ENCODE measurements around the gene HRH4. TPM values are rescaled to one million over a fixed set of nuclear protein-coding genes. Genes with fewer than 3 reads are reported as not detected.

HRH4 gene
- total RNA-seq, 8 experiments from 2014 or later: 0.08 to 0.28 (median 0.15) TPM; not detected in 1

DNA sequence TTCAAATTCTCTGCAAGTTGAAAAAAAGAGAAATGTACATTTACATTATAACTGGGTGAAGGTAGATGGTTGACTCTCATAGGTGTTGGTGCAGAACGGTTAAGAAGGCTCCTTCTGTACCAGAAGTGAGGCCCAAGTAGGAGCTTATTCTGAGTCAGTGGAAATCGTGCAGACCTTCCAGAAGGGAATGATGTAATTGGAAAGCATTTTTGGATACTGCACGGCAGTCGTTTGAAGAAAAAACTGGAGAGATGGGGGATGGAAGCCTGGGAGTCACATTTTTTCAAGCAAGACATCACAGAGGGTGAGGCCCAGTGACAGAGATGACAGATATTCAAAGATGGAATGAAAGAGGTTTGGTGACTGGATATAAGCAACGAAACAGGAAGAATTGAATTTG lies 39.4 kb downstream of the HRH4 start:
- Histone ChIP-seq H3K27ac (no peak overlapping the region), H3K4me3 (no peak overlapping the region), H3K4me1 (replicated peaks in 1 of 2) (peaks cover 6 to 16% of the 10 kb centered on the region in 2 donors)
- ATAC-seq (replicated peaks in 6 of 8): peak in 2 of 8 experiments; percentile 43 to 45
- in situ Hi-C loops (cut with MboI; ENCODE audit: low pct_unique_long_range_greater_than_20kb in 2 of 9, low sequenced_read_pairs in 9 of 9, unreplicated experiment in 9 of 9): no loop called here
- WGBS, 10 experiments: 0 to 100% (median 83%) methylated on average over 2 to 5 of the region's 5 CpGs; no CpG with 5 or more reads in 1 of the 10 experiments

DNA sequence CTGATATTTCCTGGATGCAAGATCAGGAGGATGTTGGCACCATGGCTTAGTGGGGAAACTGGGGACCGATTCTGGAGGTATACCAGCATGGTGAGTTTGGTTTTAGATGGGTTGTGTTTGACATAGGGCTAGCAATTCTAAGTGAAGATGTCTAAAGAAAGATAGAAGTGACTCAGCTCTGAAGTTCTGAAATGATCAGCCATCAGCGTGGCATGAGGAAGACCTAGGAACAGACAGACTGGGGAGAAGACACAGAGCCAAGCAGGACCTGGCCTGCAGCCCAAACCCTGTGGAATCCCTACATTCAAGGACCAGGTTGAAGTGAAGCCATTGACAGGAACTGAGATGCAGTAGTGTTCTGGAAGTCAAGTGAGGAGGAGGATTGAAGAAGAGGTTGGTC lies 39.8 kb downstream of the HRH4 start:
- peaks cover 6 to 16% of the 10 kb centered on the region in 2 donors for H3K4me1 ChIP-seq (replicated peaks in 1 of 2)
- in situ Hi-C loops (cut with MboI; ENCODE audit: low pct_unique_long_range_greater_than_20kb in 2 of 9, low sequenced_read_pairs in 9 of 9, unreplicated experiment in 9 of 9): no loop called here
- ATAC-seq (replicated peaks in 6 of 8): no peak
- WGBS, 10 experiments: 14 to 94% (median 60%) methylated on average over 1 to 2 of the region's 2 CpGs; no CpG with 5 or more reads in 3 of the 10 experiments
- H3K4me3 ChIP-seq: no peak overlapping the region
- no peak overlapping the region for H3K27ac ChIP-seq

GRCh38 chr18:24500766-24501165 lies 40.3 kb downstream of the HRH4 start:
- Histone ChIP-seq H3K4me1 (replicated peaks in 1 of 2) (peaks cover 6 to 21% of the 10 kb centered on the region in 2 donors), H3K27ac (no peak overlapping the region), H3K4me3 (no peak overlapping the region)
- no peak for ATAC-seq (replicated peaks in 6 of 8)
- in situ Hi-C loops (cut with MboI; ENCODE audit: low pct_unique_long_range_greater_than_20kb in 2 of 9, low sequenced_read_pairs in 9 of 9, unreplicated experiment in 9 of 9): no loop called here
- 14 to 97% (median 59%) methylated on average over 3 to 6 of the region's 6 CpGs; no CpG with 5 or more reads in 2 of the 10 experiments for WGBS, 10 experiments

DNA sequence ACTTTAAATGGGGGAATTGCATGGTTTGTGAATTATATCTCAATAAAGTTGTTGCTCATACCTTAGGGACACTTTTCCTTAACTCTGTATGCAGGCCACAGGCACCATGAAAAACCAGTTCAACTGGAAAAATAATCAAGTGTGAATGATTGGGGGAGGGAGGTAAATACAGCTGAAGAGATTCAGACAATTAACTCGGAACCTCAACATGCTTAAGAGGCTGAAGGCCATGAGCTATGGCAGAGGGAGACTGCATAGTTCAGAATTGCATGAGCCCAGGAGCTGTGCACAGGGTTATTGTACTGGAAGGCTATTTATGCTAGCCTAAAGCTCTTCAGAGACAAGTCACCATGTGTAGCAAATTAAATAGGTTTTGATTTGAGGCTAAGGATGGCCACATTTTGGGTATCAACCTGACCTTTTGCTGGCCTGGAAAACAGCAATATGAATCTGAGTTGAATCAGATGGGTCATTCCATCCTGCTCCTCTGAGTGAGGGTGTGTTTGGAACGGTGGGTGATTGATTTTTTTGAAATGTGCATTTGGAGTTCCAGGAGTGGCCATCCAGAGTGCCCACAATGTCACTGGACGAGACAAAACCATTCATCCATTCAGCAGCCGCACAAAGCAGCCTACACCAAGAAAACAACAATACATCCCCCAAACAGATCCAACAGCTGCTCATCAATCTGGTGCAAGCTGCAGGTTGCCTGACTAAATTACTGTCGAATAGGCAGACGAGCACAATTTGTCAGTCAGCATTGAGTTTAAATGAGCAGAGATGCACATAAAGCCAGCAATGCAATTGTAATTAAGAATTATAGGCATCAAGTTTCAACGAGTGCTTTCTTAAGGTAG lies 42.5 kb downstream of the HRH4 start:
- peak overlapping the region in 1 of 2 donors; percentile 8 for H3K27ac ChIP-seq
- peak in 5 of 8 experiments; percentile 46 to 89 (median 81) for ATAC-seq (replicated peaks in 6 of 8)
- 6 to 83% (median 35%) methylated on average over 1 to 7 of the region's 7 CpGs; no CpG with 5 or more reads in 1 of the 10 experiments for WGBS, 10 experiments
- peaks cover 6 to 17% of the 10 kb centered on the region in 2 donors for H3K4me1 ChIP-seq (replicated peaks in 1 of 2)
- in situ Hi-C loops (cut with MboI; ENCODE audit: low pct_unique_long_range_greater_than_20kb in 2 of 9, low sequenced_read_pairs in 9 of 9, unreplicated experiment in 9 of 9): no loop called here
- H3K4me3 ChIP-seq: no peak overlapping the region

GRCh38 chr18:24504401-24504800 lies 44.0 kb downstream of the HRH4 start:
- H3K4me3 ChIP-seq: no peak overlapping the region
- peaks cover 6 to 17% of the 10 kb centered on the region in 2 donors for H3K4me1 ChIP-seq (replicated peaks in 1 of 2)
- WGBS, 10 experiments: 0 to 100% (median 80%) methylated on average over 1 to 4 of the region's 4 CpGs; no CpG with 5 or more reads in 4 of the 10 experiments

GRCh38 chr18:24506175-24506574 lies 45.7 kb downstream of the HRH4 start:
- WGBS, 10 experiments: 50 to 100% (median 90%) methylated on average over 1 to 3 of the region's 6 CpGs; no CpG with 5 or more reads in 3 of the 10 experiments
- ATAC-seq (replicated peaks in 6 of 8): no peak
- peaks cover 6 to 17% of the 10 kb centered on the region in 2 donors for H3K4me1 ChIP-seq (replicated peaks in 1 of 2)
- H3K27ac ChIP-seq: no peak overlapping the region
- in situ Hi-C loops (cut with MboI; ENCODE audit: low pct_unique_long_range_greater_than_20kb in 2 of 9, low sequenced_read_pairs in 9 of 9, unreplicated experiment in 9 of 9): no loop called here
- H3K4me3 ChIP-seq: no peak overlapping the region

More at GRCh38 chr18:24504401-24504800, 44.0 kb downstream of the HRH4 start:
- in situ Hi-C loops (cut with MboI; ENCODE audit: low pct_unique_long_range_greater_than_20kb in 2 of 9, low sequenced_read_pairs in 9 of 9, unreplicated experiment in 9 of 9): no loop called here
- H3K27ac ChIP-seq: no peak overlapping the region
- no peak for ATAC-seq (replicated peaks in 6 of 8)

DNA sequence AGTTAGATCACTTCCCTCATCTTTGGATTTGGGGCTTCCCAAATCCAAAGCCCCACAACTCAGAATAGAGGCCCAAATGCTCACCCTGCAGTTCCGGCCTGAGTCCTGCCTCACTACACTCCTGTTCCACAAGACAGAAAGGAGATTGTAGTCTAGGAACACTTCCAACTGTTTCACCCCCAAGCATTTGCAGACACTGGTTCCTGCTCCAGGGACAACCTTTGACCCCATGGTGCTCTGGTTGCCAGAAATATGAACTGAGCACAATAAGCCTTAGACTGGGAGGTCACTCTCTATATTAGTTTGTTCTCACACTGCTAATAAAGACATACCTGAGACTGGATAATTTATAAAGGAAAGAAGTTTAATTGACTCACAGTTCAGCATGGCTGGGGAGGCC lies 49.0 kb downstream of the HRH4 start:
- in situ Hi-C loops (cut with MboI; ENCODE audit: low pct_unique_long_range_greater_than_20kb in 2 of 9, low sequenced_read_pairs in 9 of 9, unreplicated experiment in 9 of 9): no loop called here
- Histone ChIP-seq H3K4me1 (replicated peaks in 1 of 2) (peaks cover 0 to 8% of the 10 kb centered on the region in 2 donors), H3K4me3 (no peak overlapping the region), H3K27ac (no peak overlapping the region)
- WGBS, 10 experiments: 14 to 100% (median 100%) methylated on average over 1 of the region's 1 CpG; no CpG with 5 or more reads in 5 of the 10 experiments
- no peak for ATAC-seq (replicated peaks in 6 of 8)

- ATAC-seq (replicated peaks in 6 of 8): peak in 3 of 8 experiments; percentile 82 to 98 (median 95)
- H3K4me1 ChIP-seq (replicated peaks in 1 of 2): no peaks in the 10 kb centered on the region
- in situ Hi-C loops (cut with MboI; ENCODE audit: low pct_unique_long_range_greater_than_20kb in 2 of 9, low sequenced_read_pairs in 9 of 9, unreplicated experiment in 9 of 9): no loop called here
- H3K4me3 ChIP-seq: no peak overlapping the region
- no peak overlapping the region for H3K27ac ChIP-seq
- WGBS, 10 experiments: 14 to 89% (median 33%) methylated on average over 1 to 2 of the region's 2 CpGs; no CpG with 5 or more reads in 1 of the 10 experiments
These were observed 54.0 kb downstream of the HRH4 start for GRCh38 chr18:24514439-24514838.

DNA sequence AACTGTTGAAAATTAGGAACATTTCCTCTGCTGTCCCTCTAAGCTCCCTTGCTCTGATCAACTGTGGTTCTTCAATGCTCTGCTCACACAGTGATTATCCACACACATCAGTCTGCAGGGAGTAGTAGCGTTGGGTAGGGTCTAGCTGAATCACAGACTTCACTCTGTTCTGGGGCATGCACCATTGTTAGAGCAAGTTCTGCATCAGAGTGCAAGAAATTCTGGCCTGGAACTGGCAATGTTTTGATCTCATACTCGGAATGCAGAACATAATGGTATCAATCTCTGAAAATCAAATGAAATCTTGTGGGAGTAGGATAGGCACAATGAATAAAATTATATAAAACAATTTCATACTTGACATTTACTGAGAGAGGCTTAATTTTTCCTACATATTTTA lies 55.3 kb downstream of the HRH4 start:
- WGBS, 10 experiments: 0 to 80% (median 69%) methylated on average over 1 to 2 of the region's 2 CpGs; no CpG with 5 or more reads in 5 of the 10 experiments

GRCh38 chr18:24516261-24516660 lies 55.8 kb downstream of the HRH4 start:
- no peak overlapping the region for H3K4me3 ChIP-seq
- WGBS, 10 experiments: 51 to 100% (median 84%) methylated on average over 2 to 3 of the region's 3 CpGs; no CpG with 5 or more reads in 1 of the 10 experiments
- no peak overlapping the region for H3K27ac ChIP-seq
- in situ Hi-C loops (cut with MboI; ENCODE audit: low pct_unique_long_range_greater_than_20kb in 2 of 9, low sequenced_read_pairs in 9 of 9, unreplicated experiment in 9 of 9): no loop called here
- no peak for ATAC-seq (replicated peaks in 6 of 8)
- H3K4me1 ChIP-seq (replicated peaks in 1 of 2): no peaks in the 10 kb centered on the region

More for the DNA sequence above, 55.3 kb downstream of the HRH4 start:
- Histone ChIP-seq H3K4me1 (replicated peaks in 1 of 2) (no peaks in the 10 kb centered on the region), H3K4me3 (no peak overlapping the region), H3K27ac (no peak overlapping the region)
- in situ Hi-C loops (cut with MboI; ENCODE audit: low pct_unique_long_range_greater_than_20kb in 2 of 9, low sequenced_read_pairs in 9 of 9, unreplicated experiment in 9 of 9): no loop called here
- no peak for ATAC-seq (replicated peaks in 6 of 8)

DNA sequence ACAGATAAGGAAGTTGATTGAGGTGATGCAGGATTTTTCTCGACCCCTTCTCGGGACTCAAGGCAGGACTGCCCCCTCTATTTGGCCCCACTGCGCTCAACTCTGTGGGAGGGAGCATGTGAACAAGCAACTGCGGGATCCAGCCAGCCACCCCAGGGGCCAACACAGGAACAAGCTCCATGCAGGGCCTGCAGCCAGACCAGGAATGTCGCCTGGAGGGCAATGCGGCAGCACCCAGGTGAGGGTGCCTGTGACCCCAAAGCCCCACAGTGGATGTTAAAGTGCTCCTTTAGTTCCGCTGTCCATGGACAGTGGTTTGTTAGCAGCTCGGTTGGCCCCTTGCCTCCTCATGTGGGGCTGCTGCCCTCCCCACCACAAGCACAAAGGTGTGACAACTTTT lies 57.1 kb downstream of the HRH4 start:
- Histone ChIP-seq H3K4me3 (no peak overlapping the region), H3K4me1 (replicated peaks in 1 of 2) (no peaks in the 10 kb centered on the region), H3K27ac (no peak overlapping the region)
- in situ Hi-C loops (cut with MboI; ENCODE audit: low pct_unique_long_range_greater_than_20kb in 2 of 9, low sequenced_read_pairs in 9 of 9, unreplicated experiment in 9 of 9): no loop called here
- ATAC-seq (replicated peaks in 6 of 8): no peak
- WGBS, 10 experiments: 17 to 100% (median 94%) methylated on average over 1 to 8 of the region's 8 CpGs; no CpG with 5 or more reads in 3 of the 10 experiments

DNA sequence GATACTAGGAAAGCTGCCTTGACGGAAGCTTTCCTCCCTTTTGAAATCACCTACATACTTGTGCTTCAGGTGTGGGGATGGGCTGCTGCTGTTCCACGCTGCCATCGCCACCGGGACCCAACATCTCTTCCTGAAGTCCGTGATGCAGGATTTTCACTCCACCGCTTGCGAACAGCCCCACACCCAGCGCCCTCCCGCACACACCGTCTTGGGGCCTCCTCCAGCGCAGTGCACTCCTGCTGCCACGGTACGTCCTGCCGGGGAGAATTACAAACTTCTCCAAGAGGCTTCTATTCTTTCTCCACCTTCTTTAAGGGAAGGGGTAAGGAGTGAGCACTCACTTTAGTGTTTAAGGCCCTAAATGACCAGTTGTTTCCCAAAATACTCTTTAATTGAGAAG lies 58.2 kb downstream of the HRH4 start:
- H3K27ac ChIP-seq: no peak overlapping the region
- 82 to 100% (median 88%) methylated on average over 1 to 6 of the region's 14 CpGs; no CpG with 5 or more reads in 7 of the 10 experiments for WGBS, 10 experiments
- H3K4me1 ChIP-seq (replicated peaks in 1 of 2): no peaks in the 10 kb centered on the region
- in situ Hi-C loops (cut with MboI; ENCODE audit: low pct_unique_long_range_greater_than_20kb in 2 of 9, low sequenced_read_pairs in 9 of 9, unreplicated experiment in 9 of 9): no loop called here
- no peak overlapping the region for H3K4me3 ChIP-seq
- ATAC-seq (replicated peaks in 6 of 8): no peak
